WTC11 (cell line): ENCODE data around the gene COMMD6. TPM values are rescaled to one million over a fixed set of nuclear protein-coding genes. Genes with fewer than 3 reads are reported as not detected.

Source experiments
- ATAC-seq: fragments of 200-7000 bp; cut with Tn5 transposase; 2 replicates; pipeline ENCODE4 v1.10.0; 2021; ENCODE audit warnings: mild to moderate bottlenecking, moderate library complexity
- CTCF ChIA-PET: fragments of 300-600 bp; sonication (Branson Sonifier 250); formaldehyde crosslinking; loops from one replicate; lab custom pipeline; 2021; ENCODE audit warnings: antibody characterized with exemption; lab: Charles Lee
- POLR2A ChIA-PET: fragments of 350-600 bp; sonication (Branson Sonifier 250); formaldehyde crosslinking; loops from one replicate; lab custom pipeline; 2021; ENCODE audit warnings: antibody characterized with exemption; lab: Charles Lee
- DNase-seq: peaks from one replicate; pipeline ENCODE4 v3.0.0; 2021; ENCODE audit warnings: low spot score
- H3K27ac Mint-ChIP-seq: 2 replicates; pipeline ENCODE4 v1.8.0; 2021; ENCODE audit warnings: mixed read lengths
- H3K27me3 Mint-ChIP-seq: 2 replicates; pipeline ENCODE4 v1.8.0; 2021; ENCODE audit warnings: low read depth, mild to moderate bottlenecking, moderate library complexity, mixed read lengths
- H3K36me3 Mint-ChIP-seq: 2 replicates; pipeline ENCODE4 v1.8.0; 2021; ENCODE audit warnings: mixed read lengths
- H3K4me1 Mint-ChIP-seq: 2 replicates; pipeline ENCODE4 v1.8.0; 2022; ENCODE audit warnings: mixed read lengths
- H3K4me3 Mint-ChIP-seq: 2 replicates; pipeline ENCODE4 v1.8.0; 2021; ENCODE audit warnings: mild to moderate bottlenecking, moderate library complexity, mixed read lengths
- H3K9me3 Mint-ChIP-seq: 2 replicates; pipeline ENCODE4 v1.8.0; 2021; ENCODE audit warnings: mixed read lengths
- CREM ChIP-seq: sonication (generic); formaldehyde crosslinking; IDR thresholded peaks from 2 replicates; pipeline ENCODE4 v1.8.1; 2022; ENCODE audit warnings: mild to moderate bottlenecking, missing genetic modification reagents, moderate library complexity
- E2F1 ChIP-seq: sonication (generic); formaldehyde crosslinking; IDR thresholded peaks from 2 replicates; pipeline ENCODE4 v1.8.0; 2022; ENCODE audit warnings: mild to moderate bottlenecking, missing genetic modification reagents
- EMX1 ChIP-seq: fragments of 250-450 bp; sonication (Bioruptor Pico); IDR thresholded peaks from 2 replicates; pipeline ENCODE4 v1.8.0; 2021; ENCODE audit warnings: mild to moderate bottlenecking
- ESRRA ChIP-seq: sonication (generic); formaldehyde crosslinking; IDR thresholded peaks from 2 replicates; pipeline ENCODE4 v1.8.1; 2022; ENCODE audit warnings: mild to moderate bottlenecking, missing genetic modification reagents, borderline replicate concordance
- ETV6 ChIP-seq: sonication (generic); formaldehyde crosslinking; IDR thresholded peaks from 2 replicates; pipeline ENCODE4 v1.8.1; 2022; ENCODE audit warnings: mild to moderate bottlenecking, missing genetic modification reagents
- FOXP4 ChIP-seq: sonication (generic); formaldehyde crosslinking; IDR thresholded peaks from 2 replicates; pipeline ENCODE4 v1.8.0; 2022; ENCODE audit warnings: mild to moderate bottlenecking, missing genetic modification reagents
- HMGA2 ChIP-seq: fragments of 250-450 bp; sonication (Bioruptor Pico); IDR thresholded peaks from 2 replicates; pipeline ENCODE4 v1.4.0; 2021; ENCODE audit warnings: mild to moderate bottlenecking, moderate library complexity
- MLX ChIP-seq: sonication (generic); formaldehyde crosslinking; IDR thresholded peaks from 2 replicates; pipeline ENCODE4 v1.8.1; 2023; ENCODE audit warnings: mild to moderate bottlenecking, missing genetic modification reagents, moderate library complexity
- MXD4 ChIP-seq: fragments of 250-450 bp; sonication (Bioruptor Pico); IDR thresholded peaks from 2 replicates; pipeline ENCODE4 v1.8.0; 2021; ENCODE audit warnings: mild to moderate bottlenecking, moderate library complexity, borderline replicate concordance
- MYBL2 ChIP-seq: sonication (generic); formaldehyde crosslinking; IDR thresholded peaks from 2 replicates; pipeline ENCODE4 v1.8.1; 2023; ENCODE audit warnings: mild to moderate bottlenecking, moderate library complexity, missing genetic modification reagents
- NFATC4 ChIP-seq: fragments of 250-450 bp; sonication (Bioruptor Pico); IDR thresholded peaks from 2 replicates; pipeline ENCODE4 v1.9.0; 2021; ENCODE audit warnings: mild to moderate bottlenecking
- NFE2L1 ChIP-seq: sonication (generic); formaldehyde crosslinking; IDR thresholded peaks from 2 replicates; pipeline ENCODE4 v1.8.1; 2023; ENCODE audit warnings: missing genetic modification reagents
- NFYB ChIP-seq: sonication (generic); formaldehyde crosslinking; conservative IDR thresholded peaks from 2 replicates; pipeline ENCODE4 v1.8.0; 2022; ENCODE audit warnings: low read depth, missing genetic modification reagents
- NR2C2 ChIP-seq: sonication (generic); formaldehyde crosslinking; IDR thresholded peaks from 2 replicates; pipeline ENCODE4 v1.8.0; 2022; ENCODE audit warnings: mild to moderate bottlenecking, missing genetic modification reagents
- OVOL2 ChIP-seq: fragments of 250-450 bp; sonication (Bioruptor Pico); IDR thresholded peaks from 2 replicates; pipeline ENCODE4 v1.9.0; 2021; ENCODE audit warnings: mild to moderate bottlenecking, borderline replicate concordance
- PREB ChIP-seq: sonication (generic); formaldehyde crosslinking; IDR thresholded peaks from 2 replicates; pipeline ENCODE4 v1.8.1; 2022; ENCODE audit warnings: mild to moderate bottlenecking, missing genetic modification reagents, moderate library complexity, borderline replicate concordance
- RELA ChIP-seq: sonication (generic); formaldehyde crosslinking; IDR thresholded peaks from 2 replicates; pipeline ENCODE4 v1.8.1; 2022; ENCODE audit warnings: missing genetic modification reagents, mild to moderate bottlenecking, borderline replicate concordance
- RORB ChIP-seq: fragments of 250-450 bp; sonication (Bioruptor Pico); IDR thresholded peaks from 2 replicates; pipeline ENCODE4 v1.9.0; 2021; ENCODE audit warnings: mild to moderate bottlenecking
- STAT6 ChIP-seq: sonication (generic); formaldehyde crosslinking; conservative IDR thresholded peaks from 2 replicates; pipeline ENCODE4 v1.8.1; 2023; ENCODE audit warnings: mild to moderate bottlenecking, low read depth, missing genetic modification reagents, moderate library complexity
- TCF7 ChIP-seq: sonication (generic); formaldehyde crosslinking; IDR thresholded peaks from 2 replicates; pipeline ENCODE4 v1.8.0; 2022; ENCODE audit warnings: mild to moderate bottlenecking, low read depth, missing genetic modification reagents, moderate library complexity
- TEAD1 ChIP-seq: sonication (generic); formaldehyde crosslinking; IDR thresholded peaks from 2 replicates; pipeline ENCODE4 v1.8.0; 2022; ENCODE audit warnings: mild to moderate bottlenecking, missing genetic modification reagents
- USF1 ChIP-seq: sonication (generic); formaldehyde crosslinking; IDR thresholded peaks from 2 replicates; pipeline ENCODE4 v1.8.0; 2022; ENCODE audit warnings: mild to moderate bottlenecking, missing genetic modification reagents
- USF2 ChIP-seq: sonication (generic); formaldehyde crosslinking; IDR thresholded peaks from 2 replicates; pipeline ENCODE4 v1.8.1; 2023; ENCODE audit warnings: mild to moderate bottlenecking, missing genetic modification reagents, moderate library complexity
- ZMAT4 ChIP-seq: fragments of 250-450 bp; sonication (Bioruptor Pico); IDR thresholded peaks from 2 replicates; pipeline ENCODE4 v1.9.0; 2021; ENCODE audit warnings: mild to moderate bottlenecking
- ZNF121 ChIP-seq: sonication (generic); formaldehyde crosslinking; IDR thresholded peaks from 2 replicates; pipeline ENCODE4 v1.8.0; 2023; ENCODE audit warnings: missing genetic modification reagents
- ZNF232 ChIP-seq: sonication (generic); formaldehyde crosslinking; IDR thresholded peaks from 2 replicates; pipeline ENCODE4 v1.8.0; 2022; ENCODE audit warnings: mild to moderate bottlenecking, missing genetic modification reagents
- total RNA-seq: library from RNA; stranded (reverse); gene quantifications from 3 replicates; pipeline ENCODE4 v1.2.3, GENCODE V29; 2021

The COMMD6 gene
- total RNA-seq, 1 experiment from 2014 or later: 94.6 TPM

GRCh38 chr13:75521956-75522355 lies 15.7 kb downstream of the COMMD6 start:
- H3K27me3 Mint-ChIP-seq: no peaks in the 10 kb centered on the region; the same call in 1 of the 2 replicates
- no peak overlapping the region for H3K27ac Mint-ChIP-seq
- H3K9me3 Mint-ChIP-seq: peaks cover 49% of the 10 kb centered on the region
- H3K36me3 Mint-ChIP-seq: peaks cover 40% of the 10 kb centered on the region
- ChIA-PET POLR2A (no interaction called here), CTCF (interaction anchor here (1.0 kb wide), 1 partner anchor 164 kb away, joined by 3 read pairs; no protein-coding TSS in a partner anchor)
- no peak overlapping the region for H3K4me3 Mint-ChIP-seq
- peaks cover 6% of the 10 kb centered on the region for H3K4me1 Mint-ChIP-seq
- TF ChIP-seq EMX1 (CRISPR knock-in tag) (no peak), E2F1 (no peak), MLX (CRISPR knock-in tag) (no peak), ESRRA (CRISPR knock-in tag) (no peak), HMGA2 (no peak), USF2 (CRISPR knock-in tag) (no peak), NFYB (no peak), RELA (no peak), CREM (no peak), NR2C2 (CRISPR knock-in tag) (no peak), RORB (CRISPR knock-in tag) (no peak), OVOL2 (CRISPR knock-in tag) (no peak), ZNF121 (CRISPR knock-in tag) (no peak), TEAD1 (no peak)
- no peak for ATAC-seq
- no peak for DNase-seq

- Mint-ChIP-seq H3K4me3 (no peak overlapping the region), H3K27ac (no peak overlapping the region), H3K36me3 (peaks cover 27% of the 10 kb centered on the region), H3K4me1 (no peaks in the 10 kb centered on the region), H3K27me3 (no peaks in the 10 kb centered on the region; the same call in 1 of the 2 replicates), H3K9me3 (peaks cover 53% of the 10 kb centered on the region)
- DNase-seq (no peak), ATAC-seq (no peak)
- CTCF ChIA-PET: no interaction called here
- POLR2A ChIA-PET: interaction anchor here (0.6 kb wide), 1 partner anchor 15 kb away, joined by 4 read pairs; no protein-coding TSS in a partner anchor
- TF ChIP-seq USF1 (CRISPR knock-in tag) (no peak), TCF7 (CRISPR knock-in tag) (no peak), MYBL2 (CRISPR knock-in tag) (no peak), RELA (no peak), STAT6 (CRISPR knock-in tag) (no peak), ETV6 (CRISPR knock-in tag) (no peak), NFE2L1 (CRISPR knock-in tag) (no peak), ZNF232 (CRISPR knock-in tag) (no peak), NFATC4 (CRISPR knock-in tag) (no peak), EMX1 (CRISPR knock-in tag) (no peak), MXD4 (CRISPR knock-in tag) (no peak), FOXP4 (CRISPR knock-in tag) (no peak), ZMAT4 (CRISPR knock-in tag) (no peak), PREB (CRISPR knock-in tag) (no peak), HMGA2 (no peak)
Observed at GRCh38 chr13:75518439-75519088, 19.1 kb downstream of the COMMD6 start.
